Caki2 (cell line): ENCODE measurements around the gene RAB4B. TPM values are rescaled to one million over a fixed set of nuclear protein-coding genes. Genes with fewer than 3 reads are reported as not detected.

Experiments
- DNase-seq: peaks from one replicate; pipeline ENCODE4 v3.0.0-alpha.2; 2015; ENCODE audit warnings: low read depth
- in situ Hi-C: cut with HindIII; loops from 2 replicates; pipeline ENCODE4 v1.10.0; 2016; ENCODE audit warnings: low sequenced_read_pairs, low pct_unique_long_range_greater_than_20kb, mixed read lengths
- total RNA-seq: library from RNA; depleted of rRNA; stranded (reverse); fragments of >200 nt; shearing (Covaris generic); gene quantifications from 2 replicates; pipeline ENCODE4 v1.2.3, GENCODE V29; 2014; ENCODE audit warnings: low replicate concordance

The RAB4B gene
- total RNA-seq, 1 experiment from 2014 or later: 62.7 TPM

GRCh38 chr19:40799558-40800338 lies 21.7 kb downstream of the RAB4B start:
- in situ Hi-C loops: no loop called here
- no peak for DNase-seq

GRCh38 chr19:40800339-40800996 lies 22.4 kb downstream of the RAB4B start:
- in situ Hi-C loops: no loop called here
- DNase-seq: no peak

GRCh38 chr19:40800997-40801377 lies 22.9 kb downstream of the RAB4B start:
- in situ Hi-C loops: no loop called here
- no peak for DNase-seq

- in situ Hi-C loops: no loop called here
- DNase-seq: no peak
These were observed 23.6 kb downstream of the RAB4B start for GRCh38 chr19:40801426-40802299.

GRCh38 chr19:40802300-40803169 lies 24.5 kb downstream of the RAB4B start:
- no peak for DNase-seq
- in situ Hi-C loops: no loop called here

GRCh38 chr19:40803170-40803856 lies 25.3 kb downstream of the RAB4B start:
- DNase-seq: no peak
- in situ Hi-C loops: no loop called here

GRCh38 chr19:40803857-40804782 lies 26.1 kb downstream of the RAB4B start:
- in situ Hi-C loops: no loop called here
- no peak for DNase-seq

- in situ Hi-C loops: no loop called here
- no peak for DNase-seq
These were observed 26.8 kb downstream of the RAB4B start for GRCh38 chr19:40804783-40805242.

GRCh38 chr19:40805258-40805868 lies 27.3 kb downstream of the RAB4B start:
- in situ Hi-C loops: no loop called here
- DNase-seq: no peak

- in situ Hi-C loops: no loop called here
- DNase-seq: peak; percentile 67
These were observed 28.5 kb downstream of the RAB4B start for GRCh38 chr19:40806423-40807146.

GRCh38 chr19:40807147-40808020 lies 29.3 kb downstream of the RAB4B start:
- DNase-seq: peak; percentile 52
- in situ Hi-C loops: no loop called here

GRCh38 chr19:40808021-40808325 lies 29.9 kb downstream of the RAB4B start:
- DNase-seq: no peak
- in situ Hi-C loops: no loop called here

GRCh38 chr19:40808497-40808896 lies 30.4 kb downstream of the RAB4B start:
- no peak for DNase-seq
- in situ Hi-C loops: no loop called here

- in situ Hi-C loops: no loop called here
- DNase-seq: no peak
These were observed 31.5 kb downstream of the RAB4B start for GRCh38 chr19:40809358-40810086.
